Gastroesophageal sphincter (tissue), 3 donors: ENCODE data around the gene PPP2R5C.

Experiments
- POLR2A ChIP-seq, 2 donors: fragments of 450-650 bp; IDR thresholded peaks; one replicate each; pipeline ENCODE4 v1.6.1; 2017; ENCODE audit warnings: antibody characterized with exemption in 2 of 2, mild to moderate bottlenecking in 2 of 2, moderate library complexity in 1 of 2
- POLR2AphosphoS5 ChIP-seq: sonication (generic); formaldehyde crosslinking; IDR thresholded peaks from one replicate; pipeline ENCODE4 v1.6.1; 2017; ENCODE audit warnings: antibody characterized with exemption
- TF ChIP-seq, protein P1 (sequence below), 4 experiments: fragments of 200-600 bp in 2 of 4; fragments of 450-650 bp in 2 of 4; sonication (generic) in 1 of 4; IDR thresholded peaks; one replicate each; pipeline ENCODE4 v1.5.1; 2017 to 2019; ENCODE audit warnings: antibody characterized with exemption in 4 of 4, mild to moderate bottlenecking in 2 of 4, moderate library complexity in 2 of 4

DNA sequence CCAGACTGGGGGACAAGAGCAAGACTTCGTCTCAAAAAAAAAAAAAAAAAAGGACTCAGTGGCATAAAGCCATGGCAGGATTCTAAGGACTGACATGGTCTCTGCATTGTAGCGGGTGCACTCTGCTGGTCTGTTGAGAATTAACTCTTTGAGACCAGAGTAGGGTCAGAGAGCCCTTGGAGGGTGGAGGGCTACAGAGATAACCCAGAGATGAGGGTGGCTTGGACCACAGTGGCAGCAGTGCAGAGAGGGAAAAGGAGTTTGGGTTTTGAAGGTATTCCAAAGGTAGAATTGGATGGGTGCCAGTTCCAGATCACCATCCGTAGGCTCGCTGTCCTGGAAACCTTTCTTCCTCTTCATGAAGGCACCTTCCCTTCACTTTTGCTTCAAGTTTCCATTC is 188.6 kb downstream of the PPP2R5C start:
- TF ChIP-seq, protein P1, sequence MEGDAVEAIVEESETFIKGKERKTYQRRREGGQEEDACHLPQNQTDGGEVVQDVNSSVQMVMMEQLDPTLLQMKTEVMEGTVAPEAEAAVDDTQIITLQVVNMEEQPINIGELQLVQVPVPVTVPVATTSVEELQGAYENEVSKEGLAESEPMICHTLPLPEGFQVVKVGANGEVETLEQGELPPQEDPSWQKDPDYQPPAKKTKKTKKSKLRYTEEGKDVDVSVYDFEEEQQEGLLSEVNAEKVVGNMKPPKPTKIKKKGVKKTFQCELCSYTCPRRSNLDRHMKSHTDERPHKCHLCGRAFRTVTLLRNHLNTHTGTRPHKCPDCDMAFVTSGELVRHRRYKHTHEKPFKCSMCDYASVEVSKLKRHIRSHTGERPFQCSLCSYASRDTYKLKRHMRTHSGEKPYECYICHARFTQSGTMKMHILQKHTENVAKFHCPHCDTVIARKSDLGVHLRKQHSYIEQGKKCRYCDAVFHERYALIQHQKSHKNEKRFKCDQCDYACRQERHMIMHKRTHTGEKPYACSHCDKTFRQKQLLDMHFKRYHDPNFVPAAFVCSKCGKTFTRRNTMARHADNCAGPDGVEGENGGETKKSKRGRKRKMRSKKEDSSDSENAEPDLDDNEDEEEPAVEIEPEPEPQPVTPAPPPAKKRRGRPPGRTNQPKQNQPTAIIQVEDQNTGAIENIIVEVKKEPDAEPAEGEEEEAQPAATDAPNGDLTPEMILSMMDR (IDR thresholded peaks at IDR 0.05) = no peak
- TF ChIP-seq POLR2AphosphoS5 (no peak), POLR2A (IDR thresholded peaks at IDR 0.05) (no peak)
